GM19238 (cell line): ENCODE data around the gene RPS28.
A peak's percentile ranks its signal among the peaks of the same experiment; 100 is the strongest.
"Not testable (repeated sequence)": the region's sequence is repeated elsewhere in the genome, so short reads cannot be mapped to it uniquely, and the experiment has no call there.

Experiments used
- DNase-seq: peaks from one replicate; pipeline ENCODE4 v3.0.0; 2011; ENCODE audit warnings: low spot score; ENCODE audit not compliant: insufficient read length

Gene RPS28

DNA sequence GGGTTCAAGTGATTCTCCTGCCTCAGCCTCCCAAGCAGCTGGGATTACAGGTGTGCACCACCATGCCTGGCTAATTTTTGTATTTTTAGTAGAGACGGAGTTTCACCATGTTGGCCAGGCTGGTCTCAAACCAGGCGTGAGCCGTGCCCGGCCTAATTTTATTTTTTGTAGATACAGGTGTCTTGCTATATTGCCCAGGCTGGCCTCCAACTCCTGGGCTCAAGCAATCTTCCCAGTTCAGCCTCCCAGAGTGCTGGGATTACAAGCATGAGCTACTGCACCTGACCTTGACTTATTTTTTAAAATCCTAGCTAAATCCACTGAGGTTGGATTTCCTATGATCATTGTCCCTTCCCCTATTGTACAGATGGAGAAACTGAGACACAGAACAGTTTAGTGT, 20.2 kb downstream of the RPS28 start:
- DNase-seq: not testable (repeated sequence)

DNA sequence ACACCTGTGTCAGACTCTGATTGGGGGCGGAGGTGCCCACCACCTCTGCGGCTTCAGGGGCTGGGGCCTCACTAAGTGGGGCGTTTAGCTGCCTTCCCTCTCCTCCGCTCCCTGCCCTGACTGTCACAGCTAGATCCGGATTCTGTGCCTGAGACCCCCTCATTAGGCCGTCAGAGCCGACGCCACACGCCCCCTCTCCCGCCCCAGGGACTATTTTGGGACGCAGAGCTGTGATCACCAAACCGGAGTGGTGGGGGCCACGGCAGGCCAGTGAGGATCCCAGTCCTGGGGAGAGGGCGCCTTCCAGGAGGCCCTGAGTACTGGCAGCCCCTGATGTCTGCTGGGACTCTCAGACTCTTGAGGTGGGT, 21.0 kb downstream of the RPS28 start:
- no peak for DNase-seq

- peak; percentile 98 for DNase-seq
These were observed 21.6 kb downstream of the RPS28 start, which contains the start of gene KANK3 for GRCh38 chr19:8342684-8343482. KANK3 (minus strand) TSS chr19:8343262; CDS start chr19:8337828, 5,434 bp downstream.

DNA sequence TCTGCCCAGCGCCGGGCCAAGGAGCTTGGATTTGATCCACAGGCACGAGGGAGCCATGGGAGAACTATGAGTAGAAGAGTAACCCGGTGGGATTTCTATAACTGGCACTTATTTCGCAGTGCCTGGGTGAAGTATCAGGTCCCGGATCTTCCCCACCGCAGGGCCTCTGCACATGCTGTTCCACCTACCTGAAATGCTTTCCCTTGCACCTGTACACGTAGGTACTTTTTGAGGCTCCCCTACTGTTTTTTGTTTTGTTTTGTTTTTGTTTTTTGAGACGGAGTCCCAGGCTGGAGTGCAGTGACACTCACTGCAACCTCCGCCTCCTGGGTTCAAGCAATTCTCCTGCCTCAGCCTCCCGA, 22.2 kb downstream of the RPS28 start:
- DNase-seq: no peak

DNA sequence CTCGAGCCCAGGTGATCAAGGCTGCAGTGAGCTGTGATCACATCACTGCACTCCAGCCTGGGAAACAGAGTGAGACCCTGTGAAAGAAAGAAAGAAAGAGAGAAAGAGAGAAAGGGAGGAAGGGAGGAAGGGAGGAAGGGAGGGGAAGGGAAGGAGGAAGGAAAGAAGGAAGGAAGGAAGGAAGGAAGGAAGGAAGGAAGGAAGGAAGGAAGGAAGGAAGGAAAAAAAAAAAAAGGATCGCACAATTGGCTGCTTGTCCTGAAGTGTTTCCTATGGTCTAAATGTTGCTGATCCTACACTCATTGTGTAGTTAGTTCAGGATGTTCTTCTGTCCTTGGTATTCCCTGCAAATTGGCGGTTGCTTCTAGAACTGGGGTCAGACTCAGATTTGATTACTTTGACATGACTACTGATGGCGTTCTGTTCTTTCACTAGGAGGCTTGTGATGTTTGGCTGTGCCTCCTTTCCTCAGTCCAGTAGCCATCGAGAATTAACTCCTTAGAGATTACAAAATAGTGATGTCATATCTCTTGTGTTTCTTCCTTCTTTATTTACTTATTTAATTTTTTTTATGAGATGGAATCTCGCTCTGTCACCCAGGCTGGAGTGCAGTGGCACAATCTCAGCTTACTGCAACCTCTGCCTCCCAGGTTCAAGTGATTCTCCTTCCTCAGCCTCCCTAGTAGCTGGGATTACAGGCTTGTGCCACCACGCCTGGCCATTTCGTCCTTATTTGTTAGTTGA, 28.5 kb downstream of the RPS28 start:
- not testable (repeated sequence) for DNase-seq

GRCh38 chr19:8352134-8352827, 31.0 kb downstream of the RPS28 start:
- no peak for DNase-seq

GRCh38 chr19:8352845-8353244, 31.5 kb downstream of the RPS28 start:
- DNase-seq: not testable (repeated sequence)

DNA sequence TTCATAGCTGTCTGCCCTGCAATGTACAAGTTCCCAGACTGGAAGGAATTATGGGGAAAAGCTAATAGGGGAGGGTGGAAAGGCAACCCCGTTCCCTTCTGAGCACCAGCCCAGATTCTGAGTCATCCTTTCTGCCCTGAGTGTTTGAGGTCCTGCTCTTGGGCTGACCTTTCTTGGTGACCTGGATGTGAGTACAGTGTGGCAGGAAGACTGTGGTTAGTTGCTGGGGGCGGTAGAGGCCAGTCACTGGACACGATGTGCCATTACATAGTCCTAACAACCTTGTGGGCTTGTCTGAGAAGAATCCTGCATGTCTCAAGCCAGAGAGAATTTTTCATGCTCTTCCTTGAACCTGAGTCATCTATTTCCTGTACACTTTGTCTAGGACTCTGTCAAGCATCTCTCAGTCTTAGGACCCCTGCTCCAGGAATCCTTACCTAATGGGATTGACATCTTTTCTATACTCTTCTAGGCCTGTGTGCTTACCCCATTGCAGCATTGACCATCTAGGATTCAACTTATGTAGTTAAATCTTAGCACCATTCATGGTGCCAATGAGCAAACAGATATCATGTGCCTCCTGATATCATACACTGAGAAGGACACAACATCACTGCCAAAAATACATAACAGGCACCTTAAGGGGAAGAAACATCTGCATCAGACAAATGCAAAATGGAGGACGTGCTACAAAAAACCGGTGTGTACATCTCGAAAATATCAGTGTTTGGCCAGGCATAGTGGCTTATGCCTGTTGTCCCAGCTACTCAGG, 34.5 kb downstream of the RPS28 start:
- no peak for DNase-seq

GRCh38 chr19:8357007-8357521, 35.8 kb downstream of the RPS28 start:
- no peak for DNase-seq

- DNase-seq: no peak
These were observed 37.7 kb downstream of the RPS28 start for GRCh38 chr19:8358948-8359347.

- no peak for DNase-seq
These were observed 38.9 kb downstream of the RPS28 start for GRCh38 chr19:8360196-8360595.

DNA sequence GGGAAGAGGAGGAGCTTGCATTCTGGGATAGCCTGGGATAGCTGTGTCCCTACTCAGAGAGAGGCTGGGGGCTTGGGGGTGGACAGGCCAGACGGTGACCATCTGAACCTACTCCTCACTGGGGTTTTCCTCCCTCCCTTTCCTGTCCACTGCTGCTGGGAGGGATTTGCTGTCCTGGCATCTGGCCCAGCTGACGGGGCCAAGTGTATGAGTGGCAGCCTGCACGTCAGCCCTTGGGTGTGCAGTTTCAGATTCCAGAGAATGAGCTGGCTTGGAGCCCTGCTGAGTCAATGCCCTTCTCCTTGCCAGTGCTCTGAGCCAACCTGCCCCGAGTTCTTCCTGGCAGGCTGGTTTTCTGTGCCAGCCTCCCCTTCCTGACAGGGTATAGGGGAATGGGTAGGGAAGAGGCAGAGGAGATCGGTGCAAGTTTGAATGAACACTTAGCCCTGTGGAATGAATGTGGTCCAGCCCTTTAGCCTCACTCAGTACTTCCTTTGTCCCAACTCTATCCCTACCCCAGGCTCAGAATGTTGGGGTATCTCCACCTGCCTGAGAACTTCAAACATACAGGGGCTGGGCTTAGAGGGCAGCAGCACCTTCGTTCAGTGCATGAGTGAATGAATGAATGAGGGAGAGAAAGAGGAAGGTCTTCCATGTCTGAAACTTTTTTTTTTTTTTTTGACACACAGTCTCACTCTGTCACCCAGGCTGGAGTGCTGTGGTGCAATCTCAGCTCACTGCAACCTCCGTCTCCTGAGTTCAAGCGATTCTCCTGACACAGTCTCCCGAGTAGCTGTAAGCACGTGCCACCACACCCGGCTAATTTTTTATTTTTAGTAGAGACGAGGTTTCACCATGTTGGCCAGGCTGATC, 40.9 kb downstream of the RPS28 start:
- DNase-seq: no peak

DNA sequence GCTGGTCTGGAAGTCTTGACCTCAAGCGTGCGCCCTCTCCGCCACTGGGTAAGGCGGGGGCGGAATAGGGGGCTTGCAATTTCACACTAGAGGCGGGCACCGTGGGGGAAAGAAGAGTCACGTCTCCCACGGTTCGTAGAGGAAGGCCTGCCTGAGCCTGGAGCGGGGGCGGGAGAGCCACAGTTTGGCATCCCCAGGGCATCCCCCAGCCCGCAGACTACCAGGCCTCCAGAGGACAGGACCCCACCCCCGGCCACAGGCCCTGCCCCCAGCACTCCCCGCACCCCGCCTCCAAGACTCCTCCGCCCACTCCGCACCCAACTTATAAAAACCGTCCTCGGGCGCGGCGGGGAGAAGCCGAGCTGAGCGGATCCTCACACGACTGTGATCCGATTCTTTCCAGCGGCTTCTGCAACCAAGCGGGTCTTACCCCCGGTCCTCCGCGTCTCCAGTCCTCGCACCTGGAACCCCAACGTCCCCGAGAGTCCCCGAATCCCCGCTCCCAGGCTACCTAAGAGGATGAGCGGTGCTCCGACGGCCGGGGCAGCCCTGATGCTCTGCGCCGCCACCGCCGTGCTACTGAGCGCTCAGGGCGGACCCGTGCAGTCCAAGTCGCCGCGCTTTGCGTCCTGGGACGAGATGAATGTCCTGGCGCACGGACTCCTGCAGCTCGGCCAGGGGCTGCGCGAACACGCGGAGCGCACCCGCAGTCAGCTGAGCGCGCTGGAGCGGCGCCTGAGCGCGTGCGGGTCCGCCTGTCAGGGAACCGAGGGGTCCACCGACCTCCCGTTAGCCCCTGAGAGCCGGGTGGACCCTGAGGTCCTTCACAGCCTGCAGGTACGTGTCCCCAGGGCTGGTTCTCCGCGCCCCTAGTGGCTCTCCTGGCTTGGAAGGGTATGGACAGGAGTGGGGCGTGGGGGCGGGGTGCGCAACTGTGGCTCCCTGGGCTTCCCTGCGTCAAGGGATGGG, 42.8 kb downstream of the RPS28 start, which contains the start of gene ANGPTL4:
ANGPTL4 (plus strand) TSS at position 353 of the 969 bp plus-strand sequence; CDS start at position 520, 167 bp downstream.
- DNase-seq: no peak

DNA sequence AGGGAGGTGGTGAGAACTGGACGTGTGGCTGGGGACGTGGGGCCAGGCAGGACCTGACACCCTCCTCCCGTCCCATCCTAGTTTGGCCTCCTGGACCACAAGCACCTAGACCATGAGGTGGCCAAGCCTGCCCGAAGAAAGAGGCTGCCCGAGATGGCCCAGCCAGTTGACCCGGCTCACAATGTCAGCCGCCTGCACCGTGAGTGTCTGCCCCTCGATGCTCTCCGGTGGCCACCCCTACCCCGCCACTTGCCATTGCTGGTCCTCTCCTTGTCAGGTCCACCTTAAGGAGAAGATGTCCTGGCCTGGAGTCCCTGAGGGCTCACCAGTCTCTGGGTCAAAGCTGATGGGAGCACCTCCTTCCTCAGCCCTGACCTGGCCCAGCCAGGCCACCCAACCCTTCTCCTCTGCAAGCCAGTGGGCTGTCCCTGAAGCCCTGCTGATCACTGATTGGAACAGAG, 44.9 kb downstream of the RPS28 start:
- no peak for DNase-seq

- DNase-seq: no peak
These were observed 45.6 kb downstream of the RPS28 start for GRCh38 chr19:8366961-8367326.

- DNase-seq: no peak
These were observed 46.2 kb downstream of the RPS28 start for GRCh38 chr19:8367327-8368001.

GRCh38 chr19:8370176-8371010, 49.1 kb downstream of the RPS28 start:
- DNase-seq: no peak
